Activated CD4-positive, alpha-beta T cell treated with anti-CD3 and anti-CD28 coated beads, Interleukin-2, amount 50 U/mL, for 4 hours (primary cell): ENCODE results near the gene XPNPEP1.

Experiments used
- DNase-seq, 2 experiments: peaks; one replicate each; pipeline ENCODE4 v3.0.0-alpha.2; 2020

The XPNPEP1 gene

DNA sequence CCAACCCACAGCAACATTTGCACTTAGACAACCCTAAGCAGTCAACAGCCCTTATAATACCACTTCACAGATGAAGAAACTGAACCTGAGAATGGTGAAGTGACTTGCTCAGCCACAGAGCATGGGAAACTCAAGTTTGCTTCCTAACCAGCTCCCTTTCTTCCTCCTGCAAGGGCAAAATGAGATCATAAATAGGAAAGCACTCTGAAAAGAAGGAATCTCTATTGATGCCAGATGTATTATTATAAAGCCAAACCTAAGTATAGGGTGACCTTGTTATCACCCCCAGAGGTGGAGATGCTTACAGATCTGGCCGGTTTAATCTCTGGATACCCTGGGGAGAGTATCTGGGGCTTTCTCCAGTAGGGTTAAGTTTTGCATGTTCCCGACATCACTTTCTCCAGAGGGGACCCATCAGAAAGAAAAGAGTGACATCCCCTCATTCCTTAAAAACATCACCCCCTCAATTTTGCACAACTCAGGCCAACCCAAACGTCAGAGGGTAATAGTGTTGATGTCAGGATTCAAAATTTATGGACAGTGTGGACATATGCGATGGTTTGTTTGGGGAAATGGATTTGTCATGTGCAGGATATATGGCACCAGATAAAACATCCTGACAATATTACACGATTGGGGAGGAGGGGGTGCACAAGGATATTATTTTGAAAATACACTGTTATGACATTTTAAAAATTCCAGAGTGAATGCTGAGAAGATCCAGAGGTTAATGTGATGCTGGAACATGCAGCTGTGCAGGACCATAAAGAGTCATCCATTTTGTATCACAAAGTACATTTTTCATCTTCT is 24.0 kb upstream of the XPNPEP1 start:
- no peak for DNase-seq

DNA sequence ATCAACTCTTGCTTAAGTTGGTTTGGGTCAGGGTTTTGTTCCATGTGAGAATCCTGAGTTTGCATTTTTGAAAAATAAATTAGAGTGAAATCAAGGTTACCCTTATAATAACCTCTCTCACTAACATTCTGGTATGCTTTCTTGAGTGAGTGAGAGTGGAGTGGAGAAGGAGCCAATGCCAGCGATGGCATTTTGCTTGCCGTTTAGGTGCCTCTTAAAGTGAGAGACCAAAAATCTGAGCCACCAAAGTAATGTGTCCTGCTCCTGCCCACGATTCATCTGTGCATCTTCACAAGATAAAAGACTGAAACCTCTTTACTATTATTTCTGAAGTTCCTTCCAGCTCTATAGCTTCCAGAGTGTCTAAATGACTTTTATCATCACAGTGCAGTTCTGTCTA is 23.4 kb upstream of the XPNPEP1 start:
- DNase-seq, result no peak

DNA sequence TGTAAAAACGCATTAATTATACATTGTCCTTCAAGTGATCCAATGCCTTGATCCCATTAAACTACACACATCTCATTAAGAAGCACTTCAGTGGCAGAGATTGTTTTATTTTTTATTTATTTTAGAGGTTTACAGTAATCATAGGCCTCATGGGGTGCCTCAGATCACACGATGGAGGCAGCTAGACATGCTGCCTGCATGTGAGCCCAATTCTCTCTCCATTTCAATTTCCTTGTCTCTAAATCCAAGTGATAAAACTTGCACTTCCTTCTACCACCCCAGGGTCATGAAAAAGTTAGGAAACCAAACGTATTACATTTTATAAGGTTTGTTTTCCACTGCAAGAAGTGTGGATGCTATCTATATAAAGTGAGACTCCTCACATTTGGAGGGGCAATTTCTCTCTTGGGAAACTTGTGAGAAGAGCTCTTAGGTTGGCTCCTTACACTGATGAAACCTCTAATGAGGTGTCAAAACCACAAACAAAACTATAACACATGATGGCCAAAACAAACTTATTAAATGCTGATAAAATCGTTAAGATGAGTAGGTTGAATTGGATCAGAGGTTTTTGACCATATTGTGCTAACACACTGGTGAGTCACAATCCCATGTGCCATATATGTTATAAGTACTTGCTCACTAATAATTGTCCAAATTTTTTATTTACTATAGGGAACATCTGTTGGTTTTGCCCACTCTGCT is 22.3 kb upstream of the XPNPEP1 start:
- DNase-seq, result no peak

DNA sequence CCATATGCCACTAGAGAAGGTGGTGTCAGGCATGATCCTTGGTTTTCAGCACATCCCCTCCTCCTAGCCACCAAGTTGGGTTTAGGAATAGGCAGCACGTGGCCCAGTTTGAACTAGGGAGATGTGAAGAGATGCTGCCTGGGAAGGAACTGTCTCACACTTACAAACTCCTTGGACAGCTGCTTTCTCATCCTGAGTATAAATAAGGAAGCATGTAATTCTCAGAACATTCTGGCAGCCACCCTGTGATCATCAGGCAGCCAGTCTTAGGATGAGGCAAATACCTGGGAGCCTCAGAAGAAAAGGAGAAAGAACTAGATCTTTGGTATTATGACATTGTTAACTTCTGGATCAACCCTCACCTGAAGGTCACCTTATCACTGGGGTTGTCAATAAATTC is 21.3 kb upstream of the XPNPEP1 start:
- DNase-seq, result no peak

DNA sequence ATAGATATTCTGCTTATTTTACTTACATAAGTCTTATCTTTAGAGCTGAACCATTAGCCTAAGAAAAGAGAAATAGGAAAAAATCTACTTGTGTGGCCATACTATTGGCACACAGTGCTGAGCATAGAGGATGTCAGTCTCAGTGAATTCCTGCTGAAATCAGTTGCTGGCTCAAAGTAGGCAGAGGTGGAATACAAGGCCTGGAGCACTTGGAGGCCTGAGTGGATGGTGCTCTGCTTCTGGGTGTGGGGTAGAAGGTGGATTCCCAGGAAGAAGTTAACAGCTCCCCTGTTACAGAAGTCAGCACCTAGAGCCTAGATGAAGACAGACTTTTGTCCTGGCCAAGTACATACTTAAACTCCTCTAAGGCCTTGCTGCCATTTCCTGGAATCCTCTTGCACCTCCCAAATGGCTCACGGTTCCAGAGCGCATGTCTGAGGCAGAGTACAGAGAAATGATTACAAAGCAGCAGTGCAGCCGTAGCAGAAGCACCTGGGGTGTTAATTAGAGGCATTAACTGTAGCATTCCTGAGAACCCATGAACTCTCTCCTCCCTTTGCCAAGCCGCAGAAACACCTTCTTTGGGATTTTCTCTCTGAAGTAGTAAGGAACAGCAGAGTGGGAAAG is 18.0 kb upstream of the XPNPEP1 start:
- DNase-seq, result no peak

DNA sequence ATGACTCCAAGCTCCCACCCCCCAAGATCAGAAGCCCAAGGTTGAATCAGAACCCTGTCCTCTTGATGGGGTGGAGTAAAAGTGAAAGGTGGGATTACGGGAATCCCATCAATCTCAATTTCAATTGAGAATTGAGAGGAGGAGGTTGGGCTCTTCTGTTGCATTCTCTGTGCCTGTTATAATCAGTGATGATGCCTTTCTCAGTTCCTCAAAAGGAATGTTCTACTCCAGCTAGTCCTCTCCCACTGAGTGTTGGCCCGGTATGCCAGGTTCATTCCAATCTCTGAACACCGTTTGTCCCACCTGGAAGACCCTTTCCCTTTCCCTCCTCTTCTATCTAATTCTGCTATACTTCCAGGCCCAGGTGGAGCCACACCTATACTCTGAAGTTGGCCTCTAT is 17.2 kb upstream of the XPNPEP1 start:
- DNase-seq, result no peak

DNA sequence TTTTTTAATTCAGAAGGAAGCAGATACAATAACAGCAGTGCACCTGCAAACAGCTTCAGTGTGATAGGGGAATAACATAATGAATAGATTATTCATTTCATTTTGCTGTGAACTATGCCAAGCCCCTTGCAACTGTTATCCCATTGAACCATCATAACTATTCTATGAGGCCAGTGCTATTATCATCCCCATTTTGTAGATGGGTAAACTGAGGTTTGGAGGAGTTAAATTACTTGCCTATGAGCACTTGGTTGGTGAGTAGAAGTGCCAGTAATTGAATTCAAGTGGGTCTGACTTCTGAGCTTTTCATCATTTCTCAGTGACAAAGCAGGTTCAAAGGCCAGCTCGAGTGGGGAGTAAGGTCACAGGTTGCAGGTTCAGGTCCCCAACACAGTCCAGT is 16.8 kb upstream of the XPNPEP1 start:
- no peak for DNase-seq

DNA sequence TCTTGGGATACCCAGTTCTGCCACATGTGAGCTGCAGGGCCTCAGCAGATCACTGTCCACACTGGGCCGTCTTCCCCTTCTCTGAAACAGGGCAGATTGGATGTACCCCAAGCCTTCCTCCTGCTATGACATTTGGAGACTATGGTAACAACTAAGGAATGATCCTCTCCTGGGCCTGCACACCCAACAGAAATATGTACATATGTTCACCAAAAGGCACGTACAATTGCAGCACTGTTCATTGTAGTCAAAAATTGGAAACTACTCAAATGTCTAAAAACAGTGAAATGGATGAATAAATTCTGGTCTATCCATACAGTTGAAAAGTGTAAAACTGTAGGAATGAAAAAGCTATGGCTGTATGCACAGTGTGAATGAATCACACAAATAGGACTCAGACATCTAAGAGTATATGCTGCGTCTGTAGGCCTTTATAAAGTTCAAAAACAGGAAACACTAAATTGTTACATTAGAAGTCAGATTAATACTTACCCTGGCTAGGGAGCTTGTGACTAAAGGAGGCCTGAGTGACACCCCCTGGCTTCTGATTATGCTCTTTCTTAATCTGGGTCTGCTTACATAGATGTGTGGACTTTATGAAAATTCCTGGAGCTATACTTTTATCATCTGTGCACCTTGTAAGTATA is 16.1 kb upstream of the XPNPEP1 start:
- no peak for DNase-seq

DNA sequence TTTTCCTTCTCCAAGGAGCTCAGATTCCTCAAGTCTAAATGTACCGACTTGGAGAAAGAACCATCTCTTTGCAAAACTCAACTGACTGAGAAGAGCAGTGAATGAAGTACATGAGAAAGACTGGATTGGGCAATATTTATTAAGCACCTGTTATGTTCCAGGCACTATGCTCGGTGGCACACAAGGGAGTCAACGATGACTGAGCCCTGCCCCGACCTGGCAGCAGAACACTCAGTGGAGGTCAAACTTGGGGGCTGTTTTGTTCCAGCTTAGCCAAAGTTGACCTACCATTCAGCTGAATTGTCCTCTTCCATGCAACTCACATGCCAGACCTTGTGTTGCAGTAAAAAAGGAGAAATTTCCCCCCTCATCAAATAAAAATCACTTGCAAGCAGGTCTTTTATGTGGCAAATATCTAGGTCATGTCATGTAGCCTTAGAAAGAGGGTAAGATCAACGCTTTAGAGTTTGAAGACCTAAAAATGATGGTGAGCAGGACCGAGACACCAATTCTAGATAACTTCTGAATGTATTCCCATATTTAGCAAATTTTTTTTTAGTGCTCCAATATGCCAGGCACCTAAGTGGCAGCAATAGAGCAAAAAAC is 14.3 kb upstream of the XPNPEP1 start:
- no peak for DNase-seq

DNA sequence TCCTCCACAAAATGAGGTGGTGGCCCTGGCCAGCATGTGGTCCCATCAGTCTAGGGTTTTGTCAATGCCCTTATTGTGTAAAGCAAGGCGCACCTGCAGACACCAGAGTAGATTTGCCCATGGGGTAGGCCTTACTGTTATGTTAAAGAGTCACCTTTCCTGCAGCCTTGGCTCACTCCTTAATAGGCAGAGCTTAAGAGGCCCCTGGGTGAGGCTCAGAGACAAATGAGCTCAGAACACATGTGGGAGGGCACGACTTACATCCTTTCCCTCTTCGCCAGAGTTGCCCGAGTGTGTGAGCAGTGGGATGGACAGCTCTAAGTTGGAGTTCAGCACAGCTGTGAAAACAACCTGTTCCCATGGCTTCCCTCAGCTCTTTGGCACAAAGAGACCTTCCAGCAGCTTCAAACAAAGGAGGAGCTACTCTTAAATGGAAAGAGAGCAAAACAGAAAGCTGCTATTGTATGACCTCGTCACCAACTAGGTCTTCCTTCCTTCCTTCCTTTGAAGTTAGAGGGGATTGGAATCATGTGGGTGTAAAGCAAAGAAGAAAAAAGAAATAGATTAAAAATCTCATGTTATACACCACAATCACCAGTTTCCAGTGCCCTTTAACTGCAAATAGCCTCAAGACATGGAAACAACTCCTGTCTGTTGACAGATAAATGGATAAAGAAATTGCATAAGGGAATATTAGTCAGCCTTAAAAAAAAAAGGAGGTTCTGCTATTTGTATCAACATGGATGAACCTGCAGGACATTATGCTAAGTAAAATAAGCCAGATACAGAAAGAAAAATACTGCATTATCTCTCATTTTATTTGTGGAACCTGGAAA is 11.9 kb upstream of the XPNPEP1 start:
- DNase-seq, result no peak

DNA sequence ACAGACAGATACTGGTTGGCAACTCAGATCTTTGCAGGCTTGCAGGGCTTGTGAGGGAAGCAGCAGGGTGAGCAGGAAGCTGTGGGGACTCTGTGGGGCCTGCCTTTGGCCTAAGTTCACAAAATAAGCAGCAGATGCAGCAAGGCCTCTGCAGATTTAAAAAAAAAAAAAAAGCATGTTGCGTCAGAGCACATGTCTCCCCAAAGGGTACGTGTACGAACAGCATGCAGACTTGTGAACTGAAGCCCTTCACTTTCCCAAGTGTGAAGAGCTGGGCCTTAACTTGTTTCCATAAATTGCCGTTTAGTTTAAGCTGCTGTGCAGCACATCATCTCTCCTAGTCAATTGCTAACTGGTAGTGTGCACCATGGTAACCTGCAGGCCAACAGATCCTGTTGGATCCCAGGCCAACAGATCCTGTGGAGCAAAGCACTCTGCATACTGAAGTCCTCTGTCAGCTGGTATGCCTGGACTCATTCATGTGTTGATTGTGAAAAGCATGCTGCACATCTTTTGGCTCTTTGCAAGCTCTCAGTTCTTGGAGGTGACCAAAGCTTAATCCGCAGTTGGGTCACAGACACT is 10.8 kb upstream of the XPNPEP1 start:
- no peak for DNase-seq

DNA sequence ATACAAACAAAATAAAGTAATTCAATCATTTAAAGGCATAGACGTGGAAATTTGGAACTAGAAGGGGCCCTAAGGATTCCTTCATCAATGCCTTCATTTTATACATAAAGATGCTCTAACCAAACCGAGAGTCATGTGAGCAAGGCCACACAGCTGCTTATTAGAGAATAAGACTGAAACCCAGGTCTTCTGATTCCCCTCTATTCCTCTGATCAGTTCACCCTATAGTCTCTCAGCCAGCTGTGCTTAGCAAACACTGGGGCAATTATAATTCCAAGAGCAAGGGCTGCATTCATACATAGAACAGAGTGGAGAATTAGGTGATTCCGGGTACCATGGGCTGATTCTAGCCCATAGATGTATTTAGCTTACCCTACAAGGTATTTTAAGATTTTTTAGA is 9.7 kb upstream of the XPNPEP1 start:
- no peak for DNase-seq

DNA sequence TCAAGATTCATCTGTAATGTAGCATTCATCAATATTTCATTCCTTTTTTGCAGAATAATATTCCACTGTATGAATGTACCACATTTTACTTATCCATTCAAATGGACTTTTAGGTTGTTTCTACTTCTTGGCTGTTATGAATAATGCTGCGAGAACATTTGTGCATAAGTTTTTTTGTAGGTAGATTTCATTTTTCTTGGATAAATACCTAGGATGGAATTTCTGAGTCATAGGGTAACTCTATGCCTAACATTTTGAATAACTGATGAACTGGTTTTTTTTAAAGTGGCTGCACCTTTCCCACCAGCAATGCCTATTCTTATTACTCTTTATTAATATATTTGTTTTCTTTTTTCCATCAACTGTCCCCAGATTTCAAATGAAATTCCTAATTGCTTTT is 9.1 kb upstream of the XPNPEP1 start:
- no peak for DNase-seq

DNA sequence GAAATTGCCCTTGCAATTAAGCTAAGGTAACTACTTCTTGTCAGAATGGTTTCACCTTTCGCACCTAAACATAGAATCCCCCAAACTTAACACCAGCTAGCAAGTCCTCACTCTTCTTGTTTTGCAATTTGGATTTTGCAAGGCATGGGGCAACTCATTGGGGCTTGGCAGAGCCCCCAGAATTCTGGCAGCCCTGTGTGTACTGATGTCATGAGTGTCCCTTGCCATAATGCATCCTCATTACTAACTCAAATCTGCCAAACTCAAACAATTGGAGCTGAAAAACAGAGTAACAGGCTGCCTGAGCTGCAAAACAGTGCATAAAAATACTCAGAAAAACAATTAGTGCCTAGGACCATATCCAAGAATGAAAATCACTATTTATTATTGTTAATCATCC is 7.9 kb upstream of the XPNPEP1 start:
- DNase-seq, result no peak

DNA sequence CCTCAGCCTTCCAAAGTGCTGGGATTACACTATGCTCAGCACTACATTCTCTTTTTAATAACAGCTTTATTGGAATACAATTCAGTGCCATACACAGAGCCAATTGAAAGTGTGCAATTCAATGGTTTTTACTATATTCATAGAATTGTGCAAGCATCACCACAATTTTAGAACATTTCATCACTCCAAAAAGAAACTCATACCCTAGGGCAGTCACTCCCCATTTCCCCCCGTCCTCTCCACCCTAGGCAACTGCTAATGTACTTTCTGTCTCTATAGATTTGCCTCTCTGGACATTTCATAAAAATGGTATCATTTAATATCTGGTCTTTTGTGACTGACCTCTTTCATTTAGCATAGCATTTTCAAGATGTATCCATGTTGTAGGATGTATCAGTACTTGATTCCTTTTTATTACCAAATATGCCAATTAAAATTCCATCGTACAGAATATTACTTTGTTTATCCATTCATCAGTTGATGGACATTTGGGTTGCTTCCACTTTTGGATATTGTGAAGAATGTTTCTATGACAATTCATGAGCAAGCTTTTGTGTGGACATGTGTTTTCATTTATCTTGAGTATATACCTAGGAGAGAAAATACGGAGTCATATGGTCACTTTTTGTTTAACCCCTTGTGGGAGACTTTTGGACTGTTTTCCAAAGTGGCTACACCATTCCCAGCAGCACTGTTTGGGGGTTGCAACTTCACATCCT is 6.3 kb upstream of the XPNPEP1 start:
- DNase-seq, result no peak

DNA sequence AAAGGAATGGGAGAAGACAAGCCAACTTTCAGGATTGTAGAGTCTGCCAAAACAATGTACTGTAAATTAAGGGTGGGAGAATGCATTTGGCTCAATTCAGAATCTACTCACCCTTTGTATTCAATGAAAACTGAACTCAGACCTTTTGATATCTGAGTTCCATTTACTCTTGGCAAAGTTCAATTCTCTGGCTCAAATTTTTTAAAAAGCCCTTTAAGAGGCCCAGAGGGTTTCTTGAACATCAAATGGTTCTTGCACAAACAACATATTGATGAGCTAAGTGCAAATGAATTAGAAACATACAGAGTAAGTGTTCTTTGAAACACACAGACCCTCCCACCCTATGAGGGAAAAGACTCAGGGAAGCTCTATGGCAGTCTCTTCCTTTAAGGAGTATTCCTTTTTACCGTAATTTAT is 5.2 kb upstream of the XPNPEP1 start:
- no peak for DNase-seq

DNA sequence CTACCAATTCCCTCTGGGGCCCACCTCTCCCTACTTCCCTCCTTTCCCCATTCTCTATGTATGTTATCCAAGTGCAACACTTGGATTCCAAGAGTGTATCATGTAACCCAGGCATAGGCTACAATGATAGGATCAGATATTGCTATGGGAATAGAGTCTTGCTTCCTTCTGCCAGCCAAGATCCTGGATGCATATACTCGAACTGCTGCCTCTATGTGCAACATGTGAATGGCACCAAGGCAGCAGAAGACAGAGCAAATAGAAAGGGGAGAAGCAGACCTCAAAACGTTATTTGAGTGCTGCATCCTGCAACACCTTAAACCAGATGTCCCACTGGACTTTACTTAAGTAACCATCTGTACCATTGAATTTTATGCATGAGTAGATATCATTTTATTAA is 3.5 kb upstream of the XPNPEP1 start:
- no peak for DNase-seq

DNA sequence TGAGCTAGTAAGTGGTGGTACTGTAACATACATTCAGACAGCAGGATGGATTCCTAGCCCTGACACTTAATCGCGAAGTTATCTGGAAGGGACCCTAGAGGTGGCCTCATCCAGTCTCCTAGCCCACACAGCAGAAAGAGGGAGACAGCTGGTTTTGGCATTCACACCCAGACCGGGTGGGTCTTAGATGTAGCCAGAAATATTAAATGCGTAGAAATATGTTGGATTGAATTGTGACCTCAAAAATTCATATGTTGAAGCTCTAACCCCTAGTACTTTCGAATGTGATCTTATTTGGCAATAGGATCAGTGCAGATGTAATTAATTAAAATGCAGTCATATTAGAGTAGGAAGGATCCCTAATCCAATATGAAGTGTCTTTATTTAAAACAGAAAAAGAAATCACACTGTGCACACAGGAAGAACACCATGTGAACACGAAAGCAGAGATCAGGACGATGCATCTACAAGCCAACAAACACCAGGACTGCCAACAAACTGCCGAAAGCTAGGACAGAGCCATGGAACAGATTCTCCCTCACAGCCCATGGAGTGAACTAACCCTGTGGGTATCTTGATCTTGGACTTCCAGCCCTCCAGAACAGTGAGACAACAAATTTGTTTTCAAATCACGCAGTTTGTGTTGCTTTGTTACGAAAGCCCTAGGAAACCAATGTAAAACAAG is 2.9 kb upstream of the XPNPEP1 start:
- DNase-seq, result no peak

DNA sequence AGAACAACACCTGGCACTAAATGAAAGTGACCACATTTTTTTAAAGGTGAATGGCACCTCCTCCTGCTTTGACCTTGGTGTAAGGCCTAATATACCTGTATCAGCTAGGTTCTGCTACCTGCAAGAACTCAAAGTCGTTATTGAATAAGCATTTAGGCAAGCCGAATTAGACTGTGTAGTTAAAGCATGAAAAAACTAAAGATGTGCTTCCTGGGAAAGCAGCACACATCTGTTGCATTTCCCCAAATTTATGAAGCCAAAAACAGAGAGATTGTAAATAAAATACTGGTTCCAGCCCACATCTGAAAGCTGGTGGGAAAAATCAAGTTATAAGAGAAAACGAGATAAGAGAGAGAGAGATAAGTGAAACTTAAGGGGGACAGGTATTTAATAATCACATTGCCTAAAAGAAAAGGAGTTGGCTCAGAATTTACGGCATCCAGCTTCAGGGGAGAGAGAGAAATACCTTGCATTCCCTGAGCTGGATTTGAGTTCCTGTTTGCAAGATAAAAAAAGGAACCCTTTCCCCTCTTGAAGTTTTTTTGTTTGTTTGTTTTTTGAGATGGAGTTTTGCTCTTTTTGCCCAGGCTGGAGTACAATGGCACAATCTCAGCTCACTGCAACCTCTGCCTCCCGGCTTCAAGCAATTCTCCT is 1.8 kb upstream of the XPNPEP1 start:
- DNase-seq, result no peak

DNA sequence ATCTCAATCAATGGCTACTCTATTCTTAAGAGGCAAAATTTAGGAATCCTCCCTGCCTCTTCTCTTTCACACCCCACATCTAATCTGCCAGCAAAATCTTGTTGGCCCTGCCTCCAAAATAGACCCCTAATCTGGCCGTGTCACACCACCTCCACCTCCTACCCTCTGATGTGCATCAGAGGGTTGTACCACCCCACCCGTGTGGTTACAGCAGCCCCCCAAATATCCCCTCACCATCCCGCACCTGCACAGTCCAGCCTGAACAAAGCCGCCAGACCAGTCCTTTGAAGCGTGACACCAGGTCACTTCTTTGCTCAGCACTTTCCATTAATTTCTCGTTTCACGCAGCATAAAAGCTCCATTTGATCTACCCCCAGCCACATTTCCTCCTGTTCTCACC is 776 bp upstream of the XPNPEP1 start:
- DNase-seq, result no peak
